HG03342 (cell line): ENCODE measurements around the gene NUCB1.
A peak's percentile ranks its signal among the peaks of the same experiment; 100 is the strongest.
"Not testable (repeated sequence)": the region's sequence is repeated elsewhere in the genome, so short reads cannot be mapped to it uniquely, and the experiment has no call there.

ENCODE experiments used
- ATAC-seq: cut with Tn5 transposase; IDR thresholded peaks from one replicate; pipeline ENCODE4 v1.9.1; 2021; ENCODE audit warnings: mild to moderate bottlenecking, moderate library complexity; ENCODE audit not compliant: unreplicated experiment

The NUCB1 gene

DNA sequence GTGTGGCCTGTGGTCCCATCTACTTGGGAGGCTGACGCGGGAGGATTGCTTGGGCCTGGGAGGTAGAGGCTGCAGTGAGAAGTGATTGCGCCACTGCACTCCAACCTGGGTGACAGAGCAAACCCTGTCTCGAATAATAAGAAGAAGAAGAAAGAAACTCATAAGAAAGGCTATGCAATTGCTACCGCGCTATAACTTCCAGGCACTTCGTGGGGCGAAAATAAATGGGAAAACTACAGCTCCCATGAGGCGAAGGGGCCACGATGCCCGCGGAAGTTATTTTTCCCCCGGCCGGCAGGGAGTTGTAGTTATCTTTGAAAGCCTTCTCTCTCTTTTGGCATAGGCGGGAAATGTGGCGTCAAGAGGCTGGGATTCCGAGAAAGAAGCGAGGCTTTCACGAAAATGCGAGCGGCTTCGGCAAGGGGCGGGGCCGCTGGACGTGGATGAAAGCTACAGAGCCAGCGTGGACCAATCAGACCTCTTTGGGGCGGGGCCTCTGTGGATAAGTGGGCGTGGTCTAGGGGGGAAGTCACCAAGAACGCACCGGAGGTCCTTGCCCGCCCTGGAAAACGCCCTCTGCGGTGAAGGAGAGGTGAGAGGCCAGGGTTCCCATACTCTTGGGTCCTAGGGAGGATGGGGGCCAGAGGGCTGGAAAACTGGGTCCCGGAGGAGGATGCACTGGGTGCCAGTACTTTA is at the start of gene NUCB1:
NUCB1 (plus strand) TSS at position 532 of the 696 bp plus-strand sequence. CDS start 485 bp downstream, outside the sequence.
- ATAC-seq: peak; percentile 90

DNA sequence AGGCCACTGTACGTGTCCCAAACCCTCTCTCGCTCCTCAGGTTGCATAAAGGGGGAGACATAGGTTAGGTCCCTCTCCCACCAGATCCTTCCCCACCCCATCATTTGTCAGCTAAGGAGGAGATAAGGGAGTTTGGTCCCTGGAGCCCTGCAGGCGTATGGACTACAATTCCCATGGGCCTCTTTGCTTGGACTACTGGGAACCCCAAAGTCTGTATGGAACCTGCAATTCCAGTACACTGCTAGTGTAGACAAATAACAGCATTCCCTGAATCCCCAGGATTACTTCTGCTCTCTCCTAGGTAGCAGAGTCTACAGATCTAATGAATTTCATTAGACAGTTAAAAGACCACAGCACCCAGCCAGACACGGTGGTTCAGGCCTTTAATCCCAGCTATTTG is 47.8 kb upstream of the NUCB1 start:
- ATAC-seq: no peak

DNA sequence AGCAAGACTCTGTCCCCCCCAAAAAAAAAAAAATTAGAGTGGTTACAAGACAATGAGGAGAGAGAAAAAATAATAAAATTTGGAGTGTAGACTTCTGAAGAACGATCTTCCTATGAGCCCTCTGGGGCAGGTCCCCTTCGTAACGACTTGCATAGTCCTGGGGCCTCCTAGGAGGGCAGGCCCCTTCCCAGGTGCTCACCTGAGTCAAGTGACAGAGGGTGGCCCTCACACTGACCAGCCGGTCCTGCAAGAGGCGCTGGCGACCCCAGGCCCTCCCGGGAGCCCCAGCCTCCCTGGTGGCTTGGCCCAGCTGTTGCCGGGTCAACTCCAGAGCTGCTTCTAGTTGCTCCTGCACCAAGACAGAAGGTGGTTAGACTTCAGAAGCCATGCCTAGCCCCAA is 46.6 kb upstream of the NUCB1 start:
- no peak for ATAC-seq

DNA sequence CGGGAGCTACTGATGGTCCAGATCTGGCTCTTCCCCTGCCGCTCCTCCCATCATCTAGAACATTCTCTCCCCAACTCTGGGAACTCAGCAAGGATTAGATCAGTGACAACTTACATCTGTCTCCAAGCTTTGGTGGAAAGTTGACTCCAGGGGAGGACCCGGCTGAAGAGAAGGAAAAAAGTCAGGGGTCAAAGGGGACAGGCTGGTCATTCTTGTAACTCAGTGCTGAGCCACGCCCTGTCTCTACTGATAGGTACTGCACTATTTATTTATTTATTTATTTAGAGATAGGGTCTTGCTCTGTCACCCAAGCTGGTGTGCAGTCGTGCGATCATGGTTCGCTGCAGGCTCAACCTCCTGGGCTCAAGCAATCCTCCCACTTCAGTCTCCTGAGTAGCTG is 46.0 kb upstream of the NUCB1 start:
- ATAC-seq: no peak

- ATAC-seq: no peak
These were observed 43.2 kb upstream of the NUCB1 start for GRCh38 chr19:48856921-48857320.

DNA sequence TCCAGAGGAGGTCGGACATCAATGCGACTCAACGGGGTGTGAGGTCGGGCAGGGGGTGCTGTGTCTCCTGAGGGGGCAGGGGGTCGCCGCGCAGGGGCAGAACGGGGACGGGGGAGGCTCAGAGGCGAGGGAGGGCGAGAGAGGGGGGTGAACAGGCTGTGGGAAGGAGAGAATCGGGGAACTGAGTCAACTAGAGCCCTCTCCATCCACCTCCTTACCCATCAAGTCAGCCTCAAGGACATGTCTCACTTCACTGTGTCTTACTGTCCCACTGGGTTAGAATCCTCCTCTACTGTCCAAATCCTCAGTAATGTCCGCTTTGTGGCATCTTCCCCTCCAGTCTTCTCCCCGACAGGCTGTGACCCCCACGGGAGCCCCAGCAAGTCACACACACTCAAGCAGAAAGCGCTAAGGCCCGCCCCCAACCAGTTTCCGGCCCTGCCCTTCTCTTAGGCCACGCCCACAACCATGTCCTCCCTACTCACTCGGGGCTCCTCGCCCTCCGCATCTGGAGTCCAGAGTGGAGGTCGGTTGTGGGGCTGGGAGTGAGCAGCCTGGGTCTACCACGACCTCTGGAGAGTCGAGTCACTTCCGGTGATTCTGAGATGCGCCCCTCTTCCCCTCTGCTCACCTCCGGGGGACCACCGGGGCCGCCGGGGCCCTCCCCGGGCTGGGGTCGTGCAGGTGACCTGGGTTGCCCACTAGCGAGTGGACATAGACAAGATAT is 41.0 kb upstream of the NUCB1 start:
- ATAC-seq: no peak

GRCh38 chr19:48859711-48860572 is 40.2 kb upstream of the NUCB1 start:
- ATAC-seq: no peak

DNA sequence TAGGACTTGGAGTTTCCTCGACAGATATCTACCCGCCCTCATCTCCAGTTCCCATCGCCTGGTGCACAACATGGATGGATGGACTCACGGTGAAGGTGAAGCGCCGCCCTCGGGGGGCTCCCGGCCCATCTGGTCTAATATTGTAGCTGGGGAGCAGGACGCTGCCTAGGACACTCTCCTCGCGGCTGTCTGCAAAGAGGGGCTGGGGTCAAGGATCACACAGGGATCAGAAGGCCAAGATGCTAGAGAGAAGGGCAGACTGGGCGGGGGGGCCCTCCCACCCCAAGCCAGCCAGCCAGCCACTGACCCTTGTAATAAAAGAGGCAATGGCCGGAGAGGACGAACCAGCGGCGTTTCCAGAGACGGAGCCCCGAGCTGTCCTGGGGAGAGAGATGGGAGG is 38.8 kb upstream of the NUCB1 start:
- no peak for ATAC-seq

DNA sequence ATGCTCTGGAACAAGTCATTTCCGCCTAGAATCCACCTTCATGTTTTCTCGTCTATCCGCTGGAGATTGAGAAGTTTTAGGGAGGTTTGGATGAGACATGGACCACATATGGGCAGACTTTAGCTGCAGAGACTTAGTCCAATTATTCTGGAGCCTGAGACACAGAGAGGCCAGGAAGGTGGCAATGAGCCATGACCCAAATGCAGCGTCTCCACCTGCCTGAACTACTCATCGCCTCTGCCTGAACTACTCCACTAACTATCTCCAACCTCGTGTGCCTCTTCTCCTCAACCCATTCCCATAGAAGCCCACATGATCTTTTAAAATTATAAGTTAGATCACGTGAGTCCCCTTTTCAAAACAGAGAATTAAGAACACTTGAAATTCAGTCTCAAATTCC is 37.3 kb upstream of the NUCB1 start:
- ATAC-seq: no peak

DNA sequence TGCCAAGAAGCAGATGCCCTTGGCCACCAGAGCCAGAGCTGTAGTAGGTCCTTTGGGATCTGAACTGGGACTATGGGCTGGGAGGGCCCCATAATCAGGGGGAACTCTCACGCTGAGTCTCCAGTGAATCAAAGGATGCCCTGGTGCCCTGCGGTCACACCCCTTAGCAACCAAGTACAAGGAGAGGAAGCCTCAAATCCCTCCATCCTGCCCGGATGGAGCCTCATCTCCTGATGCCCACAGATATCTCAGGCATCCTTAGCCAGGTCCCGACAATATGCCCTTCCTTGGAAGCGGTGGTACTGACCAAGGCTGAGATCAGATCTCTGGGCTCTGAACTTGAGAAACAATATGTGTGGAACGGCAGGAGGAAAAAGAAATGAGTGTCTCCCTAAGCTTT is 33.4 kb upstream of the NUCB1 start:
- no peak for ATAC-seq

- no peak for ATAC-seq
These were observed 32.9 kb upstream of the NUCB1 start for GRCh38 chr19:48867123-48867745.

- no peak for ATAC-seq
These were observed 32.4 kb upstream of the NUCB1 start for GRCh38 chr19:48867746-48868113.

GRCh38 chr19:48868114-48868886 is 31.8 kb upstream of the NUCB1 start, which contains the start of gene PLEKHA4:
PLEKHA4 (minus strand) TSS chr19:48868617; CDS start chr19:48867620, 997 bp downstream.
- no peak for ATAC-seq

DNA sequence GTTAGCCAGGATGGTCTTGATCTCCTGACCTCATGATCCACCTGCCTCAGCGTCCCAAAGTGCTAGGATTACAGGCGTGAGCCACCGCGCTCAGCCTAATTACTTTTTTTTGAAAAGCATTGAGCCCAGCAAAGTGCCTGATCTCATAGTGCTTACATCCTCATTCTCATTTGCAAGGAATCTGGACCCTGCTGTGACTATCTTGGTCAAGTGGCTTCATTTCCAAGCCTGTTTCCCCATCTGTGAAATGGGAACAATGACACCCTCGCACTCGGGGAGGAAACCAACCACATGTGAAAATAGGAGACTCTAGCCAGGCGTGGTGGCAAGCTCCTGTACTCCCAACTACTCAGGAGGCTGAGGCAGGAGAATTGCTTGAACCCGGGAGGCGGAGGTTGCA is 30.1 kb upstream of the NUCB1 start:
- no peak for ATAC-seq

GRCh38 chr19:48871471-48872181 is 28.5 kb upstream of the NUCB1 start:
- ATAC-seq: not testable (repeated sequence)

DNA sequence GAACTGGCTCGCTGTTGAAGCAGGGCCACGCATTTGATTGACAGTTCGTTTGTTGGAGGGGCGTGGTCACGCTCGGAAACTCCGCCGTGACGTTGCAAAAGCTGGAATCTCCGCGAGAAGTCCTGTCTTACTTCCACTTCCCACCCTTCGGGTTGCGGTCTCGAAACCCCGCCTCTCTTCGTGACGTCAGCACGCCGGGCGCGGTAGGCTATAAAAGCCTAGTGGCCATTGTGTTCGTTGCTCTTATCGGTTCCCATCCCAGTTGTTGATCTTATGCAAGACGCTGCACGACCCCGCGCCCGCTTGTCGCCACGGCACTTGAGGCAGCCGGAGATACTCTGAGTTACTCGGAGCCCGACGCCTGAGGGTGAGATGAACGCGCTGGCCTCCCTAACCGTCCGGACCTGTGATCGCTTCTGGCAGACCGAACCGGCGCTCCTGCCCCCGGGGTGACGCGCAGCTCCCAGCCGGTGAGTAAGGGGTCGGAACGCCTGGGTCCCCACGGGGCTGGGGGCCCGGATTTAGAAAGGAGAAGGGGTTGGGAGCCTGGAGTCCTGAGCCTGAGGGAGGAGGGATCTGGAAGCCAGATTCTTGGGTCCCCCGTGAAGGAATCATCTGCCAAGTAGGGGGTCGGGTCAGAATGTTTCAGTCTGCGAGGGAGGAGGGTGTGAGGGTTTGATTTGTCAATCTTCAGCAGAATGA is 27.8 kb upstream of the NUCB1 start, which contains the start of gene PPP1R15A:
PPP1R15A (plus strand) TSS at position 240 of the 702 bp plus-strand sequence. CDS start 813 bp downstream, outside the sequence.
- ATAC-seq: peak; percentile 43

DNA sequence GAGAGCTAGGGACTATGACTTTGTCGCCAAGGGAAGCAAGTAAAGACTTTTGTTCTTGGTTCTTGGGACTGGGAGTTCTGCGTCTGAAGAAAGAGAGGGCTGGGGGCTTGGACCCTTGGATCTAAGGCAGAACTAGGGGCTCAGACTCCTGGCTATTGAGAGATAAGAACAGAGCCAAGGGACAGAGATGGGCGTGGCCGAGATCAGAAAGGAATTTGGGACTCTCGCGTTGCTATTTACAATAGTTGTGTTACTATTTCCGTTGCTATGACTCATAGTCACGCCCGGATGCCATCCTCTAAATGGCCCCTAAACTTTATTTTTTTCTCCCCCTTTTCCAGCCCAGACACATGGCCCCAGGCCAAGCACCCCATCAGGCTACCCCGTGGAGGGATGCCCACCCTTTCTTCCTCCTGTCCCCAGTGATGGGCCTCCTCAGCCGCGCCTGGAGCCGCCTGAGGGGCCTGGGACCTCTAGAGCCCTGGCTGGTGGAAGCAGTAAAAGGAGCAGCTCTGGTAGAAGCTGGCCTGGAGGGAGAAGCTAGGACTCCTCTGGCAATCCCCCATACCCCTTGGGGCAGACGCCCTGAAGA is 27.1 kb upstream of the NUCB1 start:
- ATAC-seq: no peak

- no peak for ATAC-seq
These were observed 26.4 kb upstream of the NUCB1 start for GRCh38 chr19:48873476-48874302.
